ENCODE results near the gene RAPGEF4.

GRCh38 chr2:172893671-172894070 is 158.0 kb downstream of the RAPGEF4 start:
- no peak for TF ChIP-seq CTCF (IDR thresholded peaks at IDR 0.05; ENCODE audit: borderline replicate concordance, extremely low read depth, low read length, poor library complexity, severe bottlenecking)
- TF ChIP-seq EZH2 (IDR thresholded peaks at IDR 0.05; ENCODE audit: borderline replicate concordance, low read depth, low read length, severe bottlenecking), result no peak

Data from DND-41 (cell line).